NCI-H2171 (cell line): ENCODE results near the gene ABCB10.
"Not testable (repeated sequence)": the region's sequence is repeated elsewhere in the genome, so short reads cannot be mapped to it uniquely, and the experiment has no call there.

Experiments
- DNase-seq: peaks from one replicate; lab custom pipeline; 2025; lab: John Stamatoyannopoulos, UW

The ABCB10 gene

GRCh38 chr1:229558460-229559335, at the start of gene ABCB10:
ABCB10 (minus strand) TSS chr1:229558707; CDS start chr1:229558652, 55 bp downstream.
- peak; percentile 90 for DNase-seq

- no peak for DNase-seq
These were observed 48.9 kb upstream of the ABCB10 start for GRCh38 chr1:229607370-229607769.

GRCh38 chr1:229603371-229604005, 45.0 kb upstream of the ABCB10 start:
- DNase-seq: no peak

GRCh38 chr1:229600229-229600628, 41.7 kb upstream of the ABCB10 start:
- DNase-seq: no peak

- no peak for DNase-seq
These were observed 40.9 kb upstream of the ABCB10 start for GRCh38 chr1:229599218-229599954.

- no peak for DNase-seq
These were observed 39.4 kb upstream of the ABCB10 start for GRCh38 chr1:229597877-229598276.

GRCh38 chr1:229596925-229597699, 38.6 kb upstream of the ABCB10 start:
- no peak for DNase-seq

DNA sequence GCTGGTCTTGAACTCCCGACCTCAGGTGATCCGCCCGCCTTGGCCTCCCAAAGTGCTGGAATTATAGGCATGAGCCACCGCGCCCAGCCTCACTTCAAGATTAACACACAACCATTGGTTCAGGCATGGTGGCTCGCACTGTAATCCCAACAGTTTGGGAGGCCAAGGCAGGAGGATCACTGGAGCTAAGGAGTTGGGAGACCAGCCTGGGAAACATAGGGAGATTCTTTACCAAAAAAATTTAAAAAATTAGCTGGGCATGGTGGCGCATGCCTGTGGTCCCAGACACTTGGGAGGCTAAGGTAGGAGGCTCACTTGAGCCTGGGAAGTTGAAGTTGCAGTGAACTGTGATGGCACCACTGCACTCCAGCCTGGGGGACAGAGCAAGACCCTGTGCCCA, 37.4 kb upstream of the ABCB10 start:
- not testable (repeated sequence) for DNase-seq

DNA sequence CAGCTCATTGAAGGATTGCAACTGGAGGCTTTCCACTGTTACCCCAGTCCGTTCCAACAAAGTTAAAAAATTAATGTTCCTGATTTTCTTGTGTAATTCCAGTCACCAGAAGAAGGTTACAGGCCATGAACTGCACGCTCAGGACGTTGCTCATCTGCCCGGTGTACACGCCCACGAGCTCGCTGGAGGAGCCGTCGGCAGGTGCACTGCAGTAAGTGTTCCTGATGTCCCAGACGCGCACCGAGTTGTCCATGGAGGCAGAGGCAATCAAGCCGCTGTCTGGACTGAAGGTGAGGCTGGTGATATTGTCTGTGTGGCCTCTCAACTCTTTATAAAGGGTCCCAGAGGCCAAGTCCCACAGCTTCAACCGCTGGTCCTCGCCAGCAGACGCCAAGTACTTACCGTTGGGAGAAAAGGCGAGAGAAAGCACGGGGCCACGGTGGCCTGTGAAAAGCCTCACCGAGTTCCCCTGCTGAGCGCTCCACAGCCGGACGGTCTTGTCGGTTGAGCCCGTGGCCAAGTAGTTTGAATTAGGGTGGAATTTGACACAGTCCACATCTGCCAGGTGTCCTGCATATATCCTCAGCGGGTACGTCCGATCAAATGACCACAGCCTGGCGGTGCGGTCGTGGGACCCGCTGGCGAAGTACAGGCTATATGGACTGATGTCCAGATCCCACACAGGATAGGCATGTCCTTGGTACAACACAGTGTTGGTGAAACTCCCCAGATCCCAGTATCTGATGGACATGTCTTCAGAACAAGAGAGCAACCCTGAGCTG, 35.9 kb upstream of the ABCB10 start:
- no peak for DNase-seq

- no peak for DNase-seq
These were observed 35.3 kb upstream of the ABCB10 start for GRCh38 chr1:229593800-229594199.

DNA sequence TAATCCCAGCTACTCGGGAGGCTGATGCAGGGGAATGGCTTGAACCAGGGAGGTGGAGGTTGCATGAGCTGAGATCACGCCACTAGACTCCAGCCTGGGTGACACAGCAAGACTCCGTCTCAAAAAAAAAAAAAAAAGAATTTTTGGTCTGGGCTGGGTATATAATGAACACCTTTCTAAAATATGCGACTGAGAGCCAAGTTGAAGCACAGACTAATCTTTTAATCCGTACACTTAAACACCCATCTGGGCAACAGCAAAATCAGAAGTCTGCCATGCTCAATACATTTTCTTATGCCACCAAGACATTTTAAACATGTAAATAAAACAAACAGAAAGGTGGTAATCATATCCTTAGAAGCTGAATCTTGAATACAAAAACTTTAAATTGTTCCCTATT, 31.6 kb upstream of the ABCB10 start:
- DNase-seq: no peak

DNA sequence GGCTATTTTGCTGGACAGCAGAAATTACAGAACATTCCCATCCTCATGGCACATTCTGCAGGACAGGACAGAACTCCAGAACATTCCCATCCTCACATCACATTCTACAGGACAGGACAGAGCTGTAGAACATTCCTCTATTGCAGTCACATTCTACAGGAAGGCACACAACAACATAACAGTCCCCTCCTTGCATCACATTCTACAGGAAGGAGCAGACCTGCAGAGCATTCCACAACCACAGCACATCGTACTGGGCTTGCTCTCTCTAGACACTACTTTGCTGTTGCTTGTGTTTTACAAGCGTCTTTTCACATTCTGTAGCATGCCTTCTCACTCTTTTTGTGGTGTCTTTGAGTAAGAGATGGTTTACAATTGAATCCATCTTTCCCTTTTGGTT, 26.8 kb upstream of the ABCB10 start:
- DNase-seq: no peak

- DNase-seq: no peak
These were observed 24.2 kb upstream of the ABCB10 start for GRCh38 chr1:229582715-229583114.

- no peak for DNase-seq
These were observed 23.6 kb upstream of the ABCB10 start for GRCh38 chr1:229582011-229582694.

DNA sequence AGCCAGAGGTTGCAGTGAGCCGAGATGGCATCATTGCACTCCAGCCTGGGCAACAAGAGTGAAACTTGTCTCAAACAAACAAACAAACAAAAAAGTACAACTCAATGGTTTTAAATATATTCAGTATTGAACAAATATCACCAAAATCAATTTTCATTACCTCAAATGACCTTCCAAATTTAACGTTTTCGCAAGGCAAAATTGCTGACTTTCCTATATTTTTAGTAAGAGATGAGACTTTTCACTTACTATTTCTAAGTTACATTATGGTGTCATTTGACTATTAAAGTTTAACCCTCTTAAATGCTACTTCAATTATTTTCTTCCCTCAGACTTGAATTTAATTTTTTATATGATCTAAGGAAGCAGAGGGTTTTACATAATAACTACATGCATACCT, 23.0 kb upstream of the ABCB10 start:
- no peak for DNase-seq

DNA sequence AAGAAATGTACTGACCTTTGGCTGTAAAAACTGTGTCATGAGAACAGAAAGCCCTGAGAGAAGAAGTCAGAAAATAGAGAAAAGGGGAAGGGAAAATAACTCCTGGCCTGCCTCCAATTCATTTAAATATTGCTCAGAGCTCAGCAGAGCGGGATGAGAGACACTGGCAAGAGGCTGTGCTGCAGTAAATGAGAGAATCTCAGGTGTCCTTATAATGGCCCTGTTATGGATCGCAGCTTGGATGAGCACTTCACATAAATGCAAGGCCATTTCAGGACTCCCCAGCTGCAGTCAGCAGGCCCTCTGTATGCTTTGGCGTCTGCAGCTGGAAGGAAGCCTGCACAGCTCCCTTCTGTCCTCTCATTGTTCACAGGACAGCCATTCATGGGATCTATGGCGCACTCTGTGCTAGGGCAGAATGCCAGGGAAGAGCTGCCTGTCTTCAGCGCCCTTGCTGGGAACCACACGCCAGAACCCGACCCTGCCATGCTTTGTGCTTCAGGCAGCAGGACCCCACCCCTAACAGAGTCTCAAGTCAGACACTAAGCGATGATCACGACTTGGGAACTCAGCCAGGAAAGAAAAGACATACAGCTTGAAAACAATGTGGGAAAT, 20.7 kb upstream of the ABCB10 start:
- peak; percentile 26 for DNase-seq

DNA sequence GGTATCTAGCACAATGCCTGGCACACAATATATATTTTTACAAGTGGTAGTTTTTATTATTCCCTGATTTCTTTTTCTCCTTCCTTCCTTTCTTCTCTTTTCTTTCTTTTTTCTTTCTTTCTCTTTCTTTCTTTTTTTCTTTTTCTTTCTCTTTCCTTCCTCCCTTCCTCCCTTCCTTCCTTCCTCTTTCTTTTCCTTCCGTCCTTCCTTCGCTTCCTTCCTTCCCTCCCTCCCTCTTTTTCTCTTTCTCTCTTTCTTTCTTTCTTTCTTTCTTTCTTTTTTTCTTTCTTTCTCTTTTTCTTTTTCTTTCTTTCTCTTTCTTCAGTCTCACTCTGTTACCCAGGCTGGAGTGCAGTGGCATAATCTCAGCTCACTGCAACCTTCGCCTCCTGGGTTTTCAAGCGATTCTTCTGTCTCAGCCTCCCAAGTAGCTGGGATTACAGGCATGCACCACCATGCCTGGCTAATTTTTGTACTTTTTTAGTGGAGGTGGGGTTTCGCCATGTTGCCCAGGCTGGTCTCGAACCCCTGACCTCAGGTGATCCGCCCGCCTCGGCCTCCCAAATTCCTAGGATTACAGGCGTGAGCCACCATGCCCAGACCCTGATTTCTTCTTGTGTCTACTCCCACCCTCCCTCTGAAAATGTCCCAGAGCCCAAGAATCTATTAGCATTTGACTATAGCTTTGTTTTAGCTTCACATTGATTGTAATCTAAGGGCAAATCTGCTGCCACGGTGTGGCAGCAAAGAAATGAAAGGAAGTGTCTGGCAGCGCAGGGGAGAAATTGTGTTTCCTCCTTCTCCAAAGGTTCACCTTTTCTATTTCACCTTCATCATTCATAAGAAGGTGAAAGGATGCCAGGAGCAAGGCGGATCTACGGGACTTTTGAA, 19.9 kb upstream of the ABCB10 start:
- DNase-seq: no peak

DNA sequence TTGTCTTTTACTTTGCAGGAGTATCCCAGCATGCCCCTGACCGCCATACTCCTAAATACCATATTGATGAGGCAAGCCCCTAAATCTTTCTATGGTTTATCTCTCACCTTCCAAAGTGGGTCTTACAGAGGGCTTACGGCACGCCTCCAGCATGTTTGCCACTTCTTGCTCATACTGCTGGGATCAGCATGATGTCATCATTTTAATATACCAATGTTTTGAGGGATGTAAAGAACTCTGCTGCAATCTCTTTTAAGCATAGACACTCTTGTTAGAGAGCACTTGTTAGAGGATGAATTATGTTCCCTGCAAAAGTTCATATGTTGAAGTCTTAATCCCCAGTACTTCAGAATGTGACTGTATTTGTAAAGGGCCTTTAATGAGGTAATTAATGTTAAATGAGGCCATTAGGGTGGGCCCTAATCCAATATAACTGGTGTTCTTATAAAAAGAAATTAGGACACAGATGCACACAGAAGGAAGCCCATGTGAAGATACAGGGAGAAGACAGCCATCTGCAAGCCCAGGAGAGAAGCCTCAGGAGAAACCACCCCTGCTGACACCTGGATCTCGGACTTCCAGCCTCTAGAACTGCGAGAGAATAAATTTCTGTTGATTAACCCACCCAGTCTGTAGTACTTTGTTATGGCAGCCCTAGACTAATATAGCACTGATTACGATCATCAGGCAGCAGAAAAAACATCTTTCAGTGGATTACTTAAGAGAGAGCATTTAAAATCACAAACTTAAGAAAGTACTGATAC, 16.4 kb upstream of the ABCB10 start:
- DNase-seq: no peak
